Uterus (tissue), 2 donors: ENCODE measurements around the gene NOTCH4.

Source experiments
- POLR2A ChIP-seq, 2 donors: fragments of 450-650 bp; IDR thresholded peaks; one replicate each; pipeline ENCODE4 v1.6.1; 2016; ENCODE audit warnings: antibody characterized with exemption in 2 of 2, mild to moderate bottlenecking in 1 of 2, moderate library complexity in 1 of 2
- TF ChIP-seq, protein P1 (sequence below), 4 experiments: fragments of 200-600 bp in 2 of 4; fragments of 450-650 bp in 2 of 4; sonication (generic) in 2 of 4; IDR thresholded peaks; one replicate each; pipeline ENCODE4 v1.5.1; 2016 to 2019; ENCODE audit warnings: antibody characterized with exemption in 4 of 4, mild to moderate bottlenecking in 2 of 4, moderate library complexity in 1 of 4

DNA sequence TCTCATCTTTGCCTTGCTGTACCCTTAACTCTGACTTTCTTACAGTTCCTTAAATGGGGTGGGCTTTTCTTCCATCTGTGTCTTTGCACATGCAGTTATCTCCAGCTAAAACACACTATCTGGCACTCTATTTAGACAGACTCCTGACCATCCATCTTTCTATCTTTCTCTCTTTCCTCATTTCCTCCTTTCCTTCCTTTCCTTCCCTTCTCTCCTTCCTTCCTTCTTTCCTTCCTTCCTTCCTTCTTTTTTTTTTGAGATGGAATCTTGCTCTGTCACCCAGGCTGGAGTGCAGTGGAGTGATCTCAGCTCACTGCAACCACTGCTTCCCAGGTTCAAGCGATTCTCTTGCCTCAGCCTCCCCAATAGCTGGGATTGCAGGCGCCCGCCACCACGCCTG is 8.2 kb downstream of the NOTCH4 start:
- TF ChIP-seq, protein P1, sequence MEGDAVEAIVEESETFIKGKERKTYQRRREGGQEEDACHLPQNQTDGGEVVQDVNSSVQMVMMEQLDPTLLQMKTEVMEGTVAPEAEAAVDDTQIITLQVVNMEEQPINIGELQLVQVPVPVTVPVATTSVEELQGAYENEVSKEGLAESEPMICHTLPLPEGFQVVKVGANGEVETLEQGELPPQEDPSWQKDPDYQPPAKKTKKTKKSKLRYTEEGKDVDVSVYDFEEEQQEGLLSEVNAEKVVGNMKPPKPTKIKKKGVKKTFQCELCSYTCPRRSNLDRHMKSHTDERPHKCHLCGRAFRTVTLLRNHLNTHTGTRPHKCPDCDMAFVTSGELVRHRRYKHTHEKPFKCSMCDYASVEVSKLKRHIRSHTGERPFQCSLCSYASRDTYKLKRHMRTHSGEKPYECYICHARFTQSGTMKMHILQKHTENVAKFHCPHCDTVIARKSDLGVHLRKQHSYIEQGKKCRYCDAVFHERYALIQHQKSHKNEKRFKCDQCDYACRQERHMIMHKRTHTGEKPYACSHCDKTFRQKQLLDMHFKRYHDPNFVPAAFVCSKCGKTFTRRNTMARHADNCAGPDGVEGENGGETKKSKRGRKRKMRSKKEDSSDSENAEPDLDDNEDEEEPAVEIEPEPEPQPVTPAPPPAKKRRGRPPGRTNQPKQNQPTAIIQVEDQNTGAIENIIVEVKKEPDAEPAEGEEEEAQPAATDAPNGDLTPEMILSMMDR (IDR thresholded peaks at IDR 0.05): no peak
- TF ChIP-seq POLR2A (IDR thresholded peaks at IDR 0.05): no peak
